SIG-M5 (cell line): ENCODE measurements around the gene MYOM3.

ENCODE experiments used
- DNase-seq: peaks from one replicate; lab custom pipeline; 2025; lab: John Stamatoyannopoulos, UW

The MYOM3 gene

DNA sequence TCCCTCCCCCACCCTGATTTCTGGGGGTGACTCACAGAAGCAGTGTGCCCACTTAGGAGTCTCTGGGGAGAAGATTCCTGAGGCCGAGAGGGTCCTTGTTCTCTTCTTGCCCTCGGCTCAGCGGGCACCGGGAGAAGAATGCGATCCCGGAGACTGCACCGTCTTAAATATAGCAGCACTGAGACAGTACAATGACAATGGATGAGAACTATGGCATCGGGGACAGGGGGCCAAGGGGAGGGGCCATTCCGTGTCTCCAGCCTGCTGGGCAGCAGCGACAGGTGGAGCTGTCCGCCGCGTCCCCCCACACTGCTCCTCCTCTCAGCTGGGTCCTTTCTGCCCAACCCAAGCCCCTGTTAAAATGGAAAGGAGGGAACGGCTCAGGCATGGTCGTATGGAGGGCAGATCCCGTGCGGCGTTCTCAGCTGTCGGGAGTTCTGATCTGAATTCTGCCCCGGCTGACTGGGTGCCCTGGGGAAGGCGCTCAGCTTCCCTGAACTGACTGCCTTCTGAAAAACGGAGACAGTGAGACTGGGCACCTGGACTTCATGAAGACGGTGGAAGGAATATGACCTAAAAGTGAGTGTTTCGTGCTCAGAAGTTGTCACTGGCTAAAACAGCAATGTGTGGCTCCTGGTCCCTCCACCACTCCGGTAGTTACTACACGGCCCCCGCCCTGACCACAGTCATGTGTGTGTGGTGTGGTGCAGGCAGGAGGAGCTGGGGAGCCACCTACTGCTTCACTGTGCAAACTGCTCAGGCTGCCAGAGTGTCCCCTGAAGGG, at the start of gene MYOM3:
MYOM3 (minus strand) TSS at position 140 of the 784 bp plus-strand sequence. CDS start 3,499 bp downstream, outside the sequence.
- no peak for DNase-seq

DNA sequence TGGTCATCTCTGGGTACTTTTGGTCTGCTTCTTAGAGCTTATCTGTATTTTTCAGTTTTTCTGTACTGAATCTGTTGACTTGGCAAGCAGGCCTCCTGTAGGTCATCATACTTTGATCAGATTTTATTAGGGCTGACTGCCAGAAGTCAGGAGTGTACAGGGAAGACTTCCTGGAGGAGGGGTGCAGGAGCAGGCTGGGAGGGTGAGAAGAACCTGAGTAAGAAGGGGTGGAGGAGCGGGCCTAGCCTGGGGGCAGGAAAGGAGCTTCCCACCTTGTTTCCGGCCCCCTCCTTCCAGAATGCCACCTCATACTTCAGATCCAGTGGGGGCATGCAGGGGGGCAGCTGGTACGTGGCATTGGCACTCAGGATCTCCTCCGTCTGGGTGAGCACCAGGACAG, 49.3 kb upstream of the MYOM3 start:
- no peak for DNase-seq

DNA sequence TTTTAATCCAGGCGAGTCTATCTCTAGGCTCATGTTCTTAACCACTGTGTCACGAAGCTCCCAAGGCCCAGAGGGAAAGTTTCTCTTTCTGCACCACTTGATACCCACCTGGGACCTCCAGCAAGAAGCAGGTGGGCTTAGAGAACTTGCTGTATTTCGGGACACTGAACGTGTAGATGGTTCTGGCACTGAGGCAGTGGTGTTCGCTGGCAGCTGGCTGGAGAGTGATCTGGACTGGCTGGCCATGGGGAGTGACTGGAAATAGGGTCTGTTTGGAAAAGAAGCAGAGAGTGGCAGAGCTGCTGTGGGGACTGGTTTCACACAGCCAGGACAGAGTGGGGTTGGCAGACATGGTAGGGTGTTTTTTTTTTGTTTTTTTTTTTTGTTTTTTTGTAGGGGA, 47.4 kb upstream of the MYOM3 start:
- DNase-seq, result no peak

DNA sequence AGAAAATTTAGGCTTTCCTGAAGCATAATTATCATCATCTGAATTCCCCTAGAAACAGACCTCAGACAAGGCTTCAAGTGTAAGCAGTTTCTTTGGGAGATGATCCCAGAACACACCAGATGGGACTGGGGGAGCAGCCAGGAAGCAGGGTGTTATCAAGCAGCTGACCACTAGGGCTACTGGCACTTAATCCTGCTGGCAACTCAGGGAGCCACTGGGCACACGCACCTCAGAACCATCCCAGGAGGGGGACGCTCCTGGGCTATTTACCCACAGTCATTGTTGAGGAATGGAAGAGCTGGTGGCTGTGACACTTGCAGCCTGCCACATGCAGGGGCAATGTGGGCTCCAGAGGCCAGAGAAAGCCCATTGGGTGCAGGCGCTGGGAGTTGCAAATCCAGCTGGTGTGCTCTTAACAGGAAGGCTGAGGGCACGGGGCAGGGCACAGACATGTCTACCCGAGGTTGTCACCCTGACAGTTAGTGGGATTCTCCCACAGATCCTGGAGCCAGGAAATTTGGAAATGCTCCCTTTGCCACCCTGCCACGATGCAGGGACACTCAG, 46.1 kb upstream of the MYOM3 start:
- no peak for DNase-seq

DNA sequence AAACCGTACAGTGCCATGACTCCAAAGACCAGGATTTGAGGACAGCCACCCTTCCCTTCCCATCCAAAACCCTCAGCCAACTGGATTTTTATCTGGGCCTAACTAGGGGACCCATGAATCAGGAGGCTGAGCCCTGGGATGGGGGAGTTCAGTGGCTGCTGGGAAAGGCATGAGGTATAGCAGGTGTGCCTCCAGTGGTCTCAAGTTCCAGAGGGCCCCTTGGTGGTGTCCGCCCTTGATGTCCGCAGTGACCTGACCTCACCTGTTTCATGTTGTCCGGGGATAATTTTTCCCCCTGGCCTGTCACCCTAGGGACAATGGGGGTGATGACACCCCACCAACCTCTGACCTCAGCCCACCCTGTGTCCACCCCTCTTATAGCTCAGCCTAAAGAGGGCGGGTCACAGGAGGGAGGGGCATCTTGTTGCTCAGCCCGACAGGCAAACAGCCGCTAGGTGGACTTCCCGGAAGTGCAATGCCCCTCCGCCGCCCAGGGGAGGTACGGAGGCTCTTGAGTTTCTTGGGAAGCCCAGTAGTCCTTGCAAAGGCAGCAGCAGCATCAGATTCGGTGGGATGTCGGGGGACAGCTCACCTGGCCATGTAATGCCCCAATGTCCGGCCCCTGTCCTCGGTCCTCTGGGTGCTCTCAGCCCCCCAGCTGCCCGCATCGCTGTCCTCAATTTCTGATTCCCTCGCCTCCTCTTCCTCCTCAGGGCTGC, 44.8 kb upstream of the MYOM3 start:
- no peak for DNase-seq

DNA sequence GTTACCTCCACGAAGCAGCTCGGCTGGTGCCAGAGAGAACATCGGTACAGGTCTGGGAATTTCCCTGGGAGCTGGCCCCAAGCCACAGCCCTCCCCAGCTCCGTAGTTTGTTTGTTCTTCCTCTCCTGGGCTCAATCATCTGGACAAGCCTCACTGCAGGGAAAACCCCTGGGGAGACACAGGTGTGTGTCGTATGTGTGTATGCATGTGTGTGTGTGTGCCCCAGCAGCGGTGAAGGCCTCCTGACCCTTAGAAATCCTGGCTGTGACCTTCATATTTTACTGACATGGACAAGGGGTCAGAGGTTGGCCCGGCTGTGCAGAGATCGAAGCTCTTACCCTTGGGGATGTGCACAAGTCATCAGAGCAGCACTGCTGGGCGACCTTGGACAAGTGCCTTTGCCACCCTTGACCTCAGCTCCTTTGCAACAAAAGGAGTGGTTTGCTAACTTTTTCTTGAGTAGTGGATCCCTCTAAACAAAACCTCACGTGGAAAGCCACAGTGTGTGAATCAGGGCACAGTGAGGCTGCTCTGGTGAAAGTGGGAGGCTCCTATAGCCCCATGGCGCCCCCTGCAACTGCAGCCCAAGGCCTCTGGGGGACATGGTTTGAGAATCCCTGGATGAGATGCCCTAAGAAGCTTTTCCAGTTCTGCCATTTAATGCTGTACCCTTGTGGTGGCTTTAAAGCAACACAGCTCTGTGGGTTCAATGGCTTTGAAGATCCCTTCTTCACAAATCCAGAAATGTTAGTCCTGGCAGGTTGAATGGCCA, 43.3 kb upstream of the MYOM3 start:
- DNase-seq, result no peak

DNA sequence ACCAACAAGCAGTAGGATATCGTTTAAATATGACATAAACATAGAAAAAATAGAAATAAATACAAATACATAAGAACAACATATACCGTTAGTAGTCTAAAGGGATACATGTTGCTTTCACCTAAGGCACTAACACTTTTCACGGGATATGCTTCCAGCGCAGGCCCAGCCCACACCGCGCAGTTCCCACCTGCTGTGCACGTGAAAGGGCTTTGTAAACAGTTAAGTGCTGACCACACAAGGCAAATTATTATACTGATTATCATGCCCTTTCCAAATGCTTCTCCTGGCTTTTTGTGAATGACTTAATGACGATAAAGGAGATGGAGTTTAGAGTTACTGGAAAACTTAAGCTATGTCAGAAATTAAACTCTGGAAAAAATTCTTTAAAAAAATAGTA, 42.3 kb upstream of the MYOM3 start:
- DNase-seq, result no peak

DNA sequence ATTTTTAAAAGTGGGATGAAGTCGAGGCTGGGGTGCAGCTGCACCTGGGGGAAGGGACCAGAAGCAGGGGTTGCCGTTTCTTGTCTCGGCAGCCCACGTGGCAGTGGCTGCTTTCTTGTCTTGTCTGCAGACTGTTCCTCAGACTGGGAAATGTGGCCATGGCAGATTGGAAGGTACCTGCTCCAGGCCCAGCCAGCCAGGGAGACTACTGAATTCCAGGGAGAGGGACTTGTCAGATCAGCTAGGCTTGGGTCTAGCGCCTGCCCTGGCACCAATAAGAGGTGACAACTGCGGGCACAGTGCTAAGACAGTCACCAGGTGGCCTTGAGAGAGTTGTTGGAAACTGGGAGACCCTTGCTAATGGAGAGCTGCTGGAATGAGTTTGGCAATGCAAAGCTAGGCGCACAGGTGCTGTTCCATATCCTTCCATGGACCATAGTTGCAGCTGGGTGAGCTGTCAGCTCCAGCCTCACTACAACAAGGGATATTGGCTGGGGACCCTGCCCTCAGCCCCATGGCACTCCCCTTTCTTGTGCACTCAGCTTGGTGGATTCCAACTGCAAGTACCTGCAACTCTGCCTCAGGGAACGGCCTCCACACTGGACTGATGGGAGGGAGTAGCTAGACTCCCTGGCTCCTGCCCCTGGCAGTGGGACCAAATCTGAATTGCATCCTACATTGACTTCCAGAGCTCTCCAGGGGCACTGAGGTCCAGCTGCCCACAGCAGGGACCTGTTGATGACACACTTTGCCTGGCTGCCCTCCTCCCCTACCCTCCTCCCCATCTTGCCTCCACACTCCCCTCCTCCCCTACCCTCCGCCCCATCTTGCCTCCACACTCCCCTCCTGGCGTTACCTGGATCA, 40.9 kb upstream of the MYOM3 start:
- DNase-seq, result no peak

DNA sequence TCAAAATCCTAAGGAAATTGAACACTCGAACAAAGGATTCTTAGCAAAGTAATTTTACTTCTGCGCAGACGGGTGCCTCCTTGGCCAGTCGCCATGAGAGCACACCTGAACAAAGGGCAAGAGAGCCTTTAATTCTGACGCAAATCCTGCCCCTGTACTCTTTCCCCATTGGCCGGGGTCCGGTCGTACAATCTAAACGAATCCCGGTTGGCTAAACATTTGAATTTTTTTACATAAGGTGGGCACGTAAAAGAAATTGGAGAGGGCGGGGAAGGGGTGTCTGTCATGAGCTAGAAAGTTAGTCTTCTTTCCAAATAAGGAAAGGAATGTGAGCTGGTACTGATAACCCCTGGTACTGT, 39.2 kb upstream of the MYOM3 start:
- DNase-seq, result no peak

DNA sequence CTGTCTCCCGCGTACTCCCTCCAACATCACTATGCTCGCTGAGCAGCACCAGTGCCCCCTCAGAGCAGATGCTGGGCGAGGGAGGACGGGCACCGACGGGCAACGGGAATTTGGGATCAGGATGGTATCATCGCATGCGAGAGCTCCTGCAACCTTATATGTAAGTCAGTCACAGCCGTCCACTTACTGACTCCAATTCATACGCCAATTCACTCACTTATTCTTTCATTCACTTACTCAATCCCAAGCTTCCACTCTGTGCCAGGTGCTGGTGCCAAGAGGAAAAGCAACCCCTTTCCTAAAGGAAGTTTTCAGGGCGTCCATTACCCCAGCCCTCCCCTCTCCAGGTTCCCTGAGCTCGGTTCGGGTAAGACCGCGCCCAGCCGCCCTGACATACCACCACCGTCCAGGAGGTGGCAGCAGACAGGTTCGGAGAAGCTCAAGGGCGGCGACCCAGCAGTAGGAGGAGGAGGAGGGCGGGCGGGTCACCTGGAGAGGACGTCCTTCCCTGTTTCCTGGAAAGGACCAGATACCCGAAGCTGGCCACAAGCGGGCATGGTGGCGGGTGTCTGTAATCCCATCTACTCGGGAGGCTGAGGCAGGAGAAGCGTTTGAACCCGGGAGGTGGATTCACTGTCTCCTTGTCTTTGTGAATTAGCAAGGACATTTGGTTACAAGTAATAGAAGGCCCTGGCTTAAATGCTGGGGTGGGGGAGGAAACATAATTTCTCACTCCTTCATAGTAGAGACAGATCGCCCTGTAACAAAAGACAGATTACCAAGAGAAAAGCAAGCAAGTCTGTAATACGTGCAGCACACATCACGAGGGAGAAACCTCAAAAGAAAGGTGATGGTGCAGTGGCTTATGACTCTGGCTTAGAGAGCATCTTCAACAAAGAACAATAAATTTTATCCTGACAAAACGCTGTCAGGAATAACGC, 38.6 kb upstream of the MYOM3 start:
- no peak for DNase-seq

DNA sequence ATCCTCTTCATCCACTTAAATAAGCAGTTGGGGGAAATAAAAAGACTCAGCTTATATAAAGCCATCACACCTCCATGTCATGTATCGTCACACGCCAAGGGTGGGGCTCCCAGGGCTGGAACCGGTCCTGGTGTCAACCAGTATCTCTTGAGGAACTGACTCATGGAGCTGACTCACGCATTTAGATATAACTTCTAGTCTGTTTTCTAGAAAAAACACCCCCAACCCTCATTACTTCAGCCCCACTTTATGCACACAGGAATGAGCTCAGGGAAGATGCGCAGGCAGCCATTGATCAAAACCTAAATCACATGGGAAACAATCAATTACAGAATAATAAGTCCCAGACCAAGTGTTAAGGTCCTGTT, 37.9 kb upstream of the MYOM3 start:
- DNase-seq, result no peak

DNA sequence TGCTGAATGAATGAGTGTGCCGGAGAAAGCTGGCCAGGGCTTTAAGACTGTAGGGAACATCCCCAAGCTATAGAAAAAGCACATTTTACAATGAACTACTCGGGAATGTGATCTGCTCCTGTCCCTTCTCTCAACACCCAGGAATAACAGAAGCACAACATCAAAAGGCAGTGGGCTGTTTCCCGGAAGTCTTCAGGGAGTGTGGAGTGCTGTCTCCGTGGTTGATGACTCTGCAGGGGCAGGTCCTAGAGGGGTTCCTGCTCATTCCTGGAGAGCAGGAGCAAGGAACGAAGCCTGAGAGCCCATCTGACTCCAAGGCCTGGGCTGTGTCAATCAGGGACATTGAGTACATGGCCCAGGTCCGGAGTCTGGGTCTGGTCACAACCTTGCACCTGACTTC, 35.9 kb upstream of the MYOM3 start:
- no peak for DNase-seq

DNA sequence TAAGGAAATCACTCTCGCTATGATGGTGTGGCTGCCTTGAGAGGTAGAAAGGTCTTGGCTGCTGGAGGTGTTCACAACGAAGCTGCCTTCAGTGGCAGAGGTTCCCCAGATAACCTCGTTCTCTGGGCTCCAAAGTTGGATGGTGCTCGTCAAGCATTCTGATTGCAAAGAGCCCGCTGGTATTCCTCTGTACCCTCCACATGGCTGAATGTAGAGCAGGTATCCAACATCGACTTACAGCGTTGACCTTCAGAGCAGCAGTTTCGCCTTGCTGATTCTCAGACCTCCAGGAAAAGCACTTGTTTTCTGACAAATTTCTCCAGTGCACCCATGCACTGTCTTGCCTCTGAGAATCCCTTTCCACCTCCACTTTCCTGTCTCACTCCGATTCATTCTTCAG, 35.3 kb upstream of the MYOM3 start:
- DNase-seq, result no peak

DNA sequence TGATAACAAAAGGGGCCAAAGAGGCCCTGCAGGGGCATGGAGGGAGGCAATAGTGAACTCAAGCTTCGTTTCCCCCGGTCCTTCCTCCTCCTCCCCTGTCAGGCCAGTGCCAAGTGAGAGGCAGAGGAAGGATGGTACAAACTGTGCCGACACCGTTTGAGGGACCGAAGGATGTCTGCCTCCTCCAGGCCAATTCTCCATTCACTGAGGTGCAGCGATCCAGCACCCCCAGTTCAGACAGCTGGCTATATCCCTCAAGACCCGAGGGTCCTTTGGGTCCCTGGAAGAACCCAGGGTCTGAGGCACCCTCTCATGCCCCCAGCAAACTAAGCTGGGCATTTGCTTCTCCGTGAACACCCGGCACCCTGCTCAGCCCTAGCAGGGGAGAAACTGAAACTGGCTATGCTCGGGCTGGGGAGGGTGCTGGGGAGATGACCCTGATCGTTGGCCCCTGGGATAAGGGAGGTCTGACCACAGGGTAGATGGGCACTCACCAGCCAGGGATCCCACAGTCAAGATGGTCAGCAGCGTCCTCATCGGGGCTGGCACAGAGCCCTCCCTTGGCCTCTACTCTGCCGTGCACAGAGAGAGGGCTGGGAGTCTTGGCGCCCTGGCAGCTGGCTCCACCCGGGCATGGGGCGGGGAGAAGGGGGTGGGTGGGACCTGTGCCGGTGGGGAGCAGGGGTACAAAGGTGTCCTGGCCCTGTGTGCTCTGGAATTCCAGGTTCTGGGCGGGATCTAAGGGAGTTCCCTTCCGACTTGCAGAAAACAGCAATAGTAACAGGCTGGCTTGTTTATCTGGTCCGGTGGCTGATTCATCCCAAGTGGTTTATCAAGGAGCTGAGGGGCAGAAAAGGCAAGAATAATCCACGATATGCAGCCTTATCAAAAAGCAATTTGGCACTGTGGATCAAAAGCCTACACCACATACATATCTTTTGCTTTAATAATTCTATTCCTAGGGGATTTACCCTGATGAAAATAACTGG, 30.9 kb upstream of the MYOM3 start, which contains the start of gene IL22RA1:
IL22RA1 (minus strand) TSS at position 595 of the 989 bp plus-strand sequence; CDS start at position 537, 58 bp downstream.
- no peak for DNase-seq

DNA sequence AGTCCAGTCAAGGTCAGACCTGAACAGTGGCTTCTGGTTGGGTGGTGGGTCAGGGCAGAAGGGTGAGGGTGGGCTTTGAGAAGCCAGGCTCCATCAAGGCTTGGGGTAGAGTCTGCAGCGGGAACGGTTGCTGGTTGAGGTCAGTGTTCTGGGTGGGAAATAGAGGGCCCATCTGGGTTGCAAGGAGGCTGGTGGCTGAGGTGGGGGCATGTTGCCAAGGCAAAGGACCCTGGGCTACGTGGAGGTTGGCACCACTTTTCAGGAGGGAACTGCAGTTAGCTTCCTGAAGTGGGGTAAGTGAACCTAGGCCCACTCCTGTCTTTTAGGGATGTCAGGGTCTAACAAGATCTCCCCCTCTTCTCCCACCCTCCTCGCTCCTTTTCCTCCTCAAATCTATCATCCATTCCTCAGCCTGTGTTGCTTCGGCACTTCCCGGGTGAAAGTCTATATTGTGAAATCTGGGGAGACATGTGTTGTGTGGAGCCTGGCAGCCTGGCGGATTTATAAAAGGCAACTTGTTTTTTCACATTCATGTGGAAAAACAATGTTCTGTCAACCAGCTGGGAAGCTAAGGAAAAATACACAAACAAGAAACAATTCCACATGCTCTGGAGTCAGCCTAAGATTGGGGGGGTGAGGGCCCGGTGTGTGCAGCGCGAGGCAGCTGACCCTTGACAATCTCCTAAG, 29.5 kb upstream of the MYOM3 start:
- no peak for DNase-seq

DNA sequence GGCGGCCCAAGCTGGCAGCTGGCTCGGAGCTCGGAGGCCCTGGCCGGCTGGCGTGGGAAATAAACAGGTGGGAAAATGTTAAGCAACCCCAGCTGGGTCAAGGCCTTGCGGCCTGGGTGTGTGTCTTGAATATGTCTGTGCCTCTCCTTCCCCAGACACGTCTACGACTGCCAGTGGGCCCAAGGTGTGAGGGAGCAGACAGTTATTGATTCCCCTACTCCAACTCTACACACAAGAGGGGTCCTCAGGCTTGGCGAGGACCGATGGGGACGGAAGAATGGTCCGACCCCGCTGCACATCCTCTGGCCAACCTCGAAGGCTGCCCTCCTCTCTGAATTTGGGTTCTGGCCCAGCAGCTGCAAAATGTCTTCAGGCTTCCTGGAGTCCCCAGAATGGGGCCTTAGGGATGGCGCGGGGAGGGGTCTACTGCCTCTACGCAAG, 28.8 kb upstream of the MYOM3 start:
- DNase-seq, result no peak

DNA sequence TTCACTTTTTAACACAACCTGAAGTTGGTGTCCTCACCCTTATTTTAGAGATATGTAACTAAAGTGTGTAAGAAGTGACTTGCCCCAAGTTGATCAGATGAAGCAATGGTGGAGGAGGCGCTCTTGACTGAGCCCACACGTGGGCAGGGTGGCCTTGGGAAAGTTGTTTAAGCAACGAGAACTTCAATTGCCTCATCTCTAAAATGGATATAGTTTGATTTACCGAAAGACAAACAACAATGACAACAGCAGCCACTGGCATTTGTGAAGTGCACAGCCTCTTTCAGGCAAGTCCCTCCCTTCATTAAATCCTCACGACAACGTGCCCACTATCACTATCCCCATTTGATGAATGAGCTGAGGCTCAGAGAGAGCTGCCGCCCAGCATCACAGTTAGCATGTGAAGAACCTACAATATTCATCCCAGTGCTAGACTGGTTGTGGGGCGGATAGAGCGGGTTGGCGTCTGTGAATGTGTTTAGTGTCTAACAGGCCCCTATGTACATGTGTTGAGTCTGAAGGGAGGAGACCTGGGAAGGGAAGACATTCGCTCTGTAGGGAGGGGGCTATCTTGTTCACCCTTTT, 28.0 kb upstream of the MYOM3 start:
- DNase-seq, result no peak

DNA sequence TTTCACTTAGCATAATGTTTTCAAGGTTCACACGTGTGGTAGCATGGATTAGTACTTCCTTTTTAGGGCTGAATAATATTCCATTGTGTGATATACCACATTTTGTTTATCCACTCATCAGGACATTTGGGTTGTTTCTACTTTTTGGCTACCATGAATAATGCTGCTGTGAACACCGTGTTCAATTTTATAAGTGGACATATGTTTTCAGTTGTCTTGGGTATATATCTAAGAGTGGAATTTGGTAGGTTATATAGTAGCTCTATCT, 27.2 kb upstream of the MYOM3 start:
- DNase-seq, result no peak
